NCI-H2081 (cell line): Measurements from ENCODE around the gene NANOS3.

Source experiments
- DNase-seq, 2 experiments: peaks; one replicate each; lab custom pipeline; 2025; lab: John Stamatoyannopoulos, UW

The NANOS3 gene

DNA sequence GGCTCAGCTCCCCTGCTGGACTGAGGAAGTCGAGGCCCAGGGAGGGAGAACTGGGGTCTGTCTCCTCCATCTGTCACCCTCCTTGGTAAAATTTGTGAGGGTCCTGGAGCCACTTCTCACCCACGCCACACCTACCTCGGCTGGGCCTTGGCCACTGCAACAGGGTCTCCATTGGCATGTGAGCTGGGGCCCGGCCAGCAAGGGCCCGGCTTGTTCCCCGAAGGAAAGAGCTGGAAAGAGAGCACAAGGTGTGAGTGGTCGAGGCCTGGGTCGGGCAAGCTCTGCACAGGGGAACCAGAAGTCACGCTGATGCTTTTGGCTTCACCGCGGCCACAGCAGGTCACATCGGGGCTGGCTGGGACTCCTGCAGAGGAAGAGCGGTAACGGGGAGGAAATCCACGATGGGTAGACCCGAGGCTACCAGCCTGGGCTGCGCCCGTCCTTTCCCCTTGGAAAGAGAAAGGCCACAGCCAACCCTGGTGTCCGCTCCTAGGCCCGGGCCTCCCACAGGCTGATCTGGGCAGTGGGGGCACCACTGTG lies 9.0 kb downstream of the NANOS3 start:
- DNase-seq: no peak

DNA sequence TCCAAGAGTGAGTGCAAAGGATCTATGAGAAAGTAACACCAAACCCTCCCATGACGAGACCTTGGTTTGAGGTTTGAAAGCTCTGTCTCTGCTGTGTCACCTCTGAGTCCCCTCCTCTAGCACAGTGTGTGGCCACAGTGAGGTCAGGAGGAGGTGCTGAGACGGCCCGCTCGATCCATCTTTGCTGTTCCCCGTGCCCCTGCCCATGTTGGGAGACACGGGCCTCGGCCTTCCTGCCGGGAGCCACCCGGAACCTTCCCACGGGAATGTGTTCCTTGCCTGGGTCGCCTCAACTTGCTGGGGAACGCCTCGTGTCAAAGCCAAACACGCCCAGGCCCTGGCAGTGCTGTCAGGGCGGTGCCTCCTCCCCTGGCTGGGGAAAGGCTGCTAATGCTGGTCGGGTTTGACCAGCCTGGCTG lies 10.1 kb downstream of the NANOS3 start:
- no peak for DNase-seq

- no peak for DNase-seq
These were observed 10.6 kb downstream of the NANOS3 start for GRCh38 chr19:13887517-13887916.

DNA sequence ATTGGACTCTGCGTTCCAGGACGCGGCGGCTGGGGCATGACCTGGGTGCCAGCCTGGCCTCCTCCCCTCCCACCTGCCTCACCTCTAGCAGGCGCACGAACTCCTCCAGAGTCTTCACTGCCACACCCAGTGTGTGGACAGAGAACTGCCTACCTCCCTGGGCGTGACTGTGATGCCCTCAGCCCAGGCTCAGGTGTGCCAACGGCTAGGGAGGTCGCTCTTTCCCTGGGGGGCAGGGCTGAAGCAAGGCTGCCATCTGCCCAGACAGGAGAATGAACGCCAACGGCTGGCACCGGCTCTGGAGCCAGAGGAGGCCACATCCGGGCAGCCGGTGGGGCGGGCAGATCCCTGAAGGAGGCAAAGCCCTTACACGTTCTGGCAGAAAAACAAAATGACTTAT lies 11.3 kb downstream of the NANOS3 start:
- no peak for DNase-seq

GRCh38 chr19:13890136-13890535 lies 13.2 kb downstream of the NANOS3 start:
- DNase-seq: no peak

- DNase-seq: no peak
These were observed 15.9 kb downstream of the NANOS3 start for GRCh38 chr19:13892870-13893269.

- DNase-seq: no peak
These were observed 17.6 kb downstream of the NANOS3 start for GRCh38 chr19:13894552-13894951.

DNA sequence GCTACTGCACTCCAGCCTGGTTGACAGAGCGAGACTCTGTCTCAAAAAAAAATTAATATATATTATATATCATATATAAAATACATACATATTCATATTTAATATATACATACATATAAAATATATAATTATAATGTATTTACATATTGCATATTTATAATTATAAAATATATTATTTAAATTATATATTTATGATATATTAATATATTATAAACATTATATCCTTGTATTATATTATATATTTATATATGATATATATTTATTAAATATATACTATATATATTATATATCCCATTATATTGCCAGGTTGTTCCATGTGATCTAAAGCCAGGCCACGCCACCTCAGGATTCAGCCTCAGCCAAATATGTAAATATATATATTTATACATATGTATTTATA lies 19.3 kb downstream of the NANOS3 start:
- no peak for DNase-seq

DNA sequence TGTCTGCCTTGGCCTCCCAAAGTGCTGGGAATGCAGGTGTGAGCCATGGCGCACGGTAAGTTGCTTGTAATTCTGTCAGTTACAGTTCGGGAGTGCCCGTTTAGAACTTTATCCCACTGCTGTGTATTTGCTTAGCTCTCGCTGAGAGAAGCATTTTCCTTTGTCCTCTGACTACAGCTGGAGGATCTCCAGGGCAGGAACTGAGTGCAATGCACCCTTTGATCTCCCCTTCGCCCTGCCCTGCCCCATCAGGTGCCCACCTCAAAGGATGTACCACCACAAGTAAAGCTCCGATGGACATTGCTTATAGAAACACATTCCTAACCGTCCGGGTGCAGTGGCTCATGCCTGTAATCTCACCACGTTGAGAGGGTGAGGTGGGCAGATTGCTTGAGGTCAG lies 22.5 kb downstream of the NANOS3 start:
- peak in 1 of 2 experiments; percentile 8 for DNase-seq

GRCh38 chr19:13899912-13900584 lies 23.1 kb downstream of the NANOS3 start:
- no peak for DNase-seq

- no peak for DNase-seq
These were observed 26.1 kb downstream of the NANOS3 start for GRCh38 chr19:13902993-13903555.

DNA sequence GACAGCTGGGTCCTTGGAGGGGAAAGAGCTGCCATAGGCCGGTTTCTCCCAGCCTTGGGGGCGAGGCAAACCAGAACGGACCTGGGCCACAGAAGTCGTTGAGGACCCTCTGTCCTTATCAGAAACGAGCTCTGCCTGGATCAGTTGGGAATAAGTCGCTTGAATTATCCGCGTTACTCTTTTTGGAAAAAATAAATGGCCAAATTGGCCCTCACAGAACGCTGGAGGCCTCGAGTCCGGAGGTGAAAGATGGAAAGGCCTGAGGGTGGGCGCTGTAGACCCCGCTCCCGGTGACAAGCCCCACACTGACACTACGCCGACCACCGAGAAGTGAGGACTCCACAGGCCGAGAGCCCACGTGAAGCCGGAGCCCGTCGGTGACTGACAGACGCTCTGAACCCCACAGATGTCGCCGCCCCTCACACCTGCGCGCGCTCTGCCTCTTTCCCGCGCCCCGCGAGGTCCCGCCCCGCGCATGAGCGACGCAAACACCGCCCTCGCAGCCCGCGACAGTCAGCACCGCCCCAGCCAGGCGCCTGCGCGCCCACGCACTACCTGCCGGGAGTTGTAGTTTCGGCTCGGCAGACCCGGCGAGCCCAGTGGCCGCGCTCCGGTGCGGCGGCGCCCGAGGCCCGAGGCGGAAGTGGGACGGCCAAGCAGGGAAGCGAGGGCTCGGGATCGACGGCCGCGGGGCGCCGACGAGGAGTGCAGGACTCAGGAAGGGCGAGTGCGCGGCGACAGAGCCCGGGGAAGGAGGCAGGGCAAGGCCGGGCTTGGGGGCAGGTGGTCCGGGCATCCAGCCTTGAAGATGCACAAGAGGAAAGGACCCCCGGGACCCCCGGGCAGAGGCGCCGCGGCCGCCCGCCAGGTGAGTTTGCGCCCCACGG lies 28.9 kb downstream of the NANOS3 start, which contains the start of the genes BRME1 and CC2D1A:
Gene BRME1 (minus strand): TSS at position 484 of the 887 bp plus-strand sequence. CDS start 1,225 bp downstream, outside the sequence.
Gene CC2D1A (plus strand): TSS at position 568 of the 887 bp plus-strand sequence. CDS start 241 bp downstream, at position 809.
- DNase-seq: peak; percentile 91

- no peak for DNase-seq
These were observed 29.6 kb downstream of the NANOS3 start for GRCh38 chr19:13906521-13906904.

DNA sequence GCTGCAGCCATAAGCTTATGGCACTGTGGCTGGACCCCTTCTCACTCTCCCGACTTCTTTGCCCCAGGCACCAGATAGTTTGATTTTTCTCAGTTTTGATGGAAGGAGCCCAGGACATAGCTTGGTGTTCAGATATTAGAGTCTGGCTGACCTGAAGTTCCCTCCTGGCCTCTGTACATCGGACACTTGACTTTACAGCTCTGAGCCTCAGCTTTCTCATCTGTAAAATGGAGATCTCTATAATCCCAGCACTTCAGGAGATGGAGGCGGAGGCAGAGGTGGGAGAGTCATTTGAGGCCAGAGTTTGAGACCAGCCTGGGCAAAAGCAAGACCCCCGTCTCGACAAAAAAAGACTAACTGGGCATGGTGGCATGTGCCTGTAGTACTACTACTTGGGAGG lies 30.0 kb downstream of the NANOS3 start:
- DNase-seq: no peak

- no peak for DNase-seq
These were observed 31.7 kb downstream of the NANOS3 start for GRCh38 chr19:13908674-13909073.

- no peak for DNase-seq
These were observed 32.5 kb downstream of the NANOS3 start for GRCh38 chr19:13909430-13909829.

- DNase-seq: no peak
These were observed 36.4 kb downstream of the NANOS3 start for GRCh38 chr19:13913352-13913751.

DNA sequence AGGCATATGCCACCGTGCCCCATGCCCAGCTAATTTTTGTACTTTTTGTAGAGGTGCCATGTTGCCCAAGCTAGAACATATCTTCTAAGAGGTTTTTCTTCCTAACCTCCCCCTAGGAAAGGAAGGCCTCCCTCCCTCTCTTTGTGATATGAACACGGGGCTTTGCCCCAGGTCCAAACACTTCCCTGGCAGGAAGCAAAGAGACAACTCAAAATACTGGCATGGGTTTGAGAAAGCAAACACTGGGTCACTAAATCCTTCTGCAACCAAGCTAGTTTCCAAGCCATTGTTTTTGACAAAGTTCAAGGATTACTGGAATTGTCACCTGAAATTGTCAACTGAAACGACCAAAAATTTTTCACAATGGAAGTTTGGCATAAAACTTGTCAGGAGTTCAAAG lies 37.8 kb downstream of the NANOS3 start:
- DNase-seq: no peak

- no peak for DNase-seq
These were observed 41.0 kb downstream of the NANOS3 start for GRCh38 chr19:13917888-13918406.

- no peak for DNase-seq
These were observed 41.9 kb downstream of the NANOS3 start for GRCh38 chr19:13918726-13919411.

GRCh38 chr19:13920524-13920923 lies 43.6 kb downstream of the NANOS3 start:
- DNase-seq: no peak
